ENCODE data around the gene BARHL1.

Gene BARHL1

DNA sequence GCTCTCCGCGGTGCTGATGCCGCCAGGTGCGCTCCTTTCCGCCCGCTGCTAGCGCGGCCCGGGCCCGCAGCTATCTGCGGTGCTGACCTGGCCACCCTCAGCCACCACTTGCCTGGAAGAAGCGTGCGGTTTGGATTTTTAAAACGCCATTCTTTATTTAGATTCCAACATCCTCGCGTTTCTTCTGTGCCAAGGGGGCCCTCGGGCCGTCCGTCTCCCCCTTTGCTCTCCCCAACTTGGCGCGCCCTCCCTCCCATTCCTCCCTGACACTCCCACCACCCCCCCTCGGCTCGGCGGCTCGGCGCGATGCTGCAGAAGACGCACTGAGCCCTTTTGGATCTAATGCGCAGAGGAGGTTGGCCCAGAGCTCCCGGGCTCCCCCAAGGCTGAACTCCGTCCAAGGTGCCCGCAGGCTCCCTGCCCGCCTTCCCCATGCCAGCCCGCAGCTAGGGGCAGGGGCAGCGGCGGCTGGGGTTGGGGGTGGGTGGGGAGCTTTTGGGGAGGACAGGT lies at the start of gene BARHL1:
TSS of gene BARHL1 (plus strand) at position 331 of the 510 bp plus-strand sequence. CDS start 192 bp downstream, outside the sequence.
- in situ Hi-C loops (cut with HindIII; ENCODE audit: low pct_unique_long_range_greater_than_20kb, low sequenced_read_pairs): no loop called here
- no peak for DNase-seq (ENCODE audit: low read depth in 1 of 2, low spot score in 1 of 2)

DNA sequence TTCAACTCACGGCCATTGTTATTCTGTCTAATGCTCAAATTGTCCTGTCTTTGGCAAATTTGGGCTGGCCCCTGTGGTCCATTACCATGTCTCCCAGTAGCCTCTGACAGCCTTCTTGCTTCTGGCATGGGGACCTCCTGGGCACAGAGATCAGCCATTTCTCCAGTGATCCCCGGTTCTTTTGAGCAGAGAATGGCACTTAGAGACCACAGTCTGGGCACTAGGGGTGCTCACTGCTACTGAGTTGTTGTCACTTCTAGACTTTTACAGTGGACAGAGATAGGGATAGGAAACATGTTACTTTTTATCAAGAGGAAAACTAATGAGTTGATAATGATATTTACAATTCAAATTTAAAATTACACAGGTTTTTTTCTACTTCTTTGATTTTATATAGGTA lies 47.6 kb upstream of the BARHL1 start:
- TF ChIP-seq JUND (IDR thresholded peaks at IDR 0.05; ENCODE audit: low read depth): no peak
- in situ Hi-C loops (cut with HindIII; ENCODE audit: low pct_unique_long_range_greater_than_20kb, low sequenced_read_pairs): no loop called here
- DNase-seq (ENCODE audit: low read depth in 1 of 2, low spot score in 1 of 2): no peak

More for the DNA sequence above, at the start of gene BARHL1:
- TF ChIP-seq JUND (IDR thresholded peaks at IDR 0.05; ENCODE audit: low read depth): no peak

DNA sequence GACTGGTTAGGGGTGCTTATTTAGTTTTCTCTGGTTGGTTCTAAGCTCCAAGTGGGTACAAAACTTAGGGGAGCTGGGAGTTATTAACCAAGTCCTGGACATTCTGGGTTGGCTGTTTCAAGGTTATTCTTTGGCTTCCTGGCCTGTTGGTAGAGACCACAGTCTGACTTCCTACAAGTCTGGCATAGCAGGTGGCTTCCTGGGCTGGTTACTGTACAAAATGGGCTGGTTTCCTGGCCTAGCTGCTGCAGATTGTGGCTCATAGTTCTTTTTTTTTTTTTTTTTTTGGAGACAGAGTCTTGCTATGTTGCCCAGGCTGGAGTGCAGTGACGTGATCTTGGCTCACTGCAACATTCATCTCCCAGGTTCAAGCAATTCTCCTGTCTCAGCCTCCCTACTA lies 46.3 kb upstream of the BARHL1 start:
- in situ Hi-C loops (cut with HindIII; ENCODE audit: low pct_unique_long_range_greater_than_20kb, low sequenced_read_pairs): no loop called here
- no peak for TF ChIP-seq JUND (IDR thresholded peaks at IDR 0.05; ENCODE audit: low read depth)
- DNase-seq (ENCODE audit: low read depth in 1 of 2, low spot score in 1 of 2): no peak

DNA sequence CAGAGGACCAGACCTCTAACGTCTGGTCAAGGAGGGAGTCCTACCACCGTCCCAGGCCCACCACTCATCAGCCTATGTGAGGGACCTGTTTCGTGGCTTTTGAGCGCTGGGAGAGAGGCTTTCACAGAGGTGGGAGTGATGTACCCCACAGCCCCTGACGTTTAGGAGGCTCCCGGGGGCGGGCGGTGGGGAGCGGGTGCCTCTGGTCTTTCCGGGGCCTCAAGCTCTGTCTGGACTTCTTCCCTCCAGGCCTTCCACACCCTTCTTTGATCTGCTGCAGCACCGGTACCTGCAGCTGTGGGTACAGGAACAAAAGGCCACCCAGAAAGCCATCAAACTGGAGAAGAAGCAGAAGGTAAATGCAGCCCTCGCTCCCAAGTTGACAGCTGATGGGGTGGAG lies 45.1 kb upstream of the BARHL1 start:
- in situ Hi-C loops (cut with HindIII; ENCODE audit: low pct_unique_long_range_greater_than_20kb, low sequenced_read_pairs): no loop called here
- no peak for DNase-seq (ENCODE audit: low read depth in 1 of 2, low spot score in 1 of 2)

DNA sequence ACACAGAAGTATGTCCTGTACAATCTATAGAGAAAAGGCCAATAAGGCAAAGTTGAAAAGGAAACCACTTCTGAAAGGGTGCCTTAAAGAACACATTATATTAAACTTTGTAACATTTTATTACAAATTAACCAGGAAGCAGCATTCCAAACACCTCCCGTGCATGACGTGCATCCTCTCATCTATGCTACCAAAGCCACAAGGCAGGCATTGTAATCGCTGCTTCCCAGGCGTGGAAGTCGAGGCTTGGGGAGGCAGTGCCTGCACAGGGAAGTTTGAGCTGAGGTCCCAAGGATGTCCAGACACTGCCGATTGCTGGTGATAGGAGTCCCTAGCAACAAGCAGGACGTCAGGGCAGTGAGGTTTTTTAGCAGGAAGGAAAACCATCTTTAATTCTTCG lies 44.3 kb upstream of the BARHL1 start:
- DNase-seq (ENCODE audit: low read depth in 1 of 2, low spot score in 1 of 2): no peak
- no peak for TF ChIP-seq JUND (IDR thresholded peaks at IDR 0.05; ENCODE audit: low read depth)
- in situ Hi-C loops (cut with HindIII; ENCODE audit: low pct_unique_long_range_greater_than_20kb, low sequenced_read_pairs): no loop called here

More for the DNA sequence above, 45.1 kb upstream of the BARHL1 start:
- no peak for TF ChIP-seq JUND (IDR thresholded peaks at IDR 0.05; ENCODE audit: low read depth)

DNA sequence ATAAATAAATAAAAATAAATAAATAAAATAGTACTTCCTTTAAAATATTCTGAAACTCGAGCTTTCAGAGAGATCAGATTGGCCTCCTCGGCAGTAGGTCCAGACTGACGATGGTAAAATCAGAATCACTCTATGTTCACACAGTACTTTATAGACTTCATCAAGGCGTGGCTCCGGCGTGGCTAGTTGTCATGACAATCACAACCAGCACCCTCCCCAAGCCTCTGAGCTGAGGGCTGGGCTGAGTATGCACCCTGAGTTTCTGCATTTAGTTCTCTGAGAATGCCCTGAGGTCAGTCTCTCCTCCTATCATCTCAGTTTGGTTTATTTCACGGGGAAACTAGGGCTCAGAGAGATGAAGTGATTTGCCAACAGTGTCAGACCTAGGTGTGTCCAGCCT lies 43.3 kb upstream of the BARHL1 start:
- in situ Hi-C loops (cut with HindIII; ENCODE audit: low pct_unique_long_range_greater_than_20kb, low sequenced_read_pairs): no loop called here
- no peak for DNase-seq (ENCODE audit: low read depth in 1 of 2, low spot score in 1 of 2)
- TF ChIP-seq JUND (IDR thresholded peaks at IDR 0.05; ENCODE audit: low read depth): no peak

DNA sequence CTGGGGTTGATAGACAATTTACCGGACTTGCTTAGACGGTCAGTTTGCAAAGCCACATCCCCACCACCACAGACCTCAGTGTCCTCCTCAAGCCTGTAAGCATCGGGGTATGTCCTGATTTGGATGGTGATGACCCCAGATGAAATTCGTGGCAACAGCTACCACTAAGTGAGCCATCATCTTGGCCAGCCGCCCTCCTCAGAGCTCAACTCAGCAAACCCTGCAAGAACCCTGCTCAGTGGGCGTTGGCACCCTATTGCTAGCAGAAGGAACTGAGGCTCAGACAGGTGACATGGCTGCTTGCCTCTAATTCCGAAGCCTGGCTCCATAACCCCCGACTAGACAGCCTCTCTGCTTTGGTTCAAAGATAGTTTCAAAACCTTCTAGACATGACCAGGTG lies 41.4 kb upstream of the BARHL1 start:
- no peak for DNase-seq (ENCODE audit: low read depth in 1 of 2, low spot score in 1 of 2)
- in situ Hi-C loops (cut with HindIII; ENCODE audit: low pct_unique_long_range_greater_than_20kb, low sequenced_read_pairs): no loop called here
- TF ChIP-seq JUND (IDR thresholded peaks at IDR 0.05; ENCODE audit: low read depth): no peak

DNA sequence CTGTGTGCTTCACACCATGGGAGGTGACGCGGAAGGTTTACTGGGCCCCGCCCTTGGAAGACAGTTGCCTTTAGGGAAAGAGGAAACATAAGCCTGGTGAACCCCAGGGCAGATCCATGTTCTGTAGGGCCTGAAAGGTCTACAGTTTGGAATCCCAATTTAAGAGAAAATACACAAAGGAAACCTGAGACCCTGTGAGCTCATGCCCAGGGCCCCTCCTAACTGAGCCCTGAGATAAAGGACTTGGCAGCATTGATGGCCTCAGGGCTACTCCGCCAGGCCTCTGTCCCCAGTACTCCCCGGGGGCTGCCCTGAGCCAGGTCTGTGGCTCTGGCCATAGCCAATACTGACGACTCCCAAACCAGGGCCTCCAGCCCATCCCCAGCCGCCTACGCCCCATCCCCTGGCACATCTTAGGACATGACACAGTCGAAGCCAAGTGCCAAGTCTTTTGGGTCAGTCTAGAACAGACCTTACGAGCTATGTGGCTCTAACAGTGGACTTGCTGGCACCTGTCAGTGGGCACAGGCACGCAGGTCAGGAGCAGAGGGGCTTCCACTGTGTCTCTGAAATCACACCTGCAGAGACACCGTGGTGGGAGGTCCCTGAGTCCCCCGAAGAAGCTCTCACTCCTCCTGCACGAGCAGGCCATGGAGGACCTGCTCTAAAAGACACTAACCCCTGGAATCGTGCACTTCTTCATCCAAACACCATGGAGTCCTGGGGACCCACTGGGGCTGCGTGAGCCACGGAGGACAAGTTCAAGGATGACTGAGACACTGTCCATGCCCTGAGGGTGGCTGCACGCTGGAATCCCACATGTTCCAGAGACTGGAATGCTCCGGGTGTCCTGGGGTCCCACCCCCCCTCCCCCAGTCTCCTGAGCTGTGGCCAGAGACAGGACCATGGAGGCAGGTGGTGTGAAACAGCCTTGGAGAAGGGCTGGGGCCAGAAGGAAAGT lies 40.3 kb upstream of the BARHL1 start:
- in situ Hi-C loops (cut with HindIII; ENCODE audit: low pct_unique_long_range_greater_than_20kb, low sequenced_read_pairs): no loop called here
- TF ChIP-seq JUND (IDR thresholded peaks at IDR 0.05; ENCODE audit: low read depth): no peak
- DNase-seq (ENCODE audit: low read depth in 1 of 2, low spot score in 1 of 2): no peak

DNA sequence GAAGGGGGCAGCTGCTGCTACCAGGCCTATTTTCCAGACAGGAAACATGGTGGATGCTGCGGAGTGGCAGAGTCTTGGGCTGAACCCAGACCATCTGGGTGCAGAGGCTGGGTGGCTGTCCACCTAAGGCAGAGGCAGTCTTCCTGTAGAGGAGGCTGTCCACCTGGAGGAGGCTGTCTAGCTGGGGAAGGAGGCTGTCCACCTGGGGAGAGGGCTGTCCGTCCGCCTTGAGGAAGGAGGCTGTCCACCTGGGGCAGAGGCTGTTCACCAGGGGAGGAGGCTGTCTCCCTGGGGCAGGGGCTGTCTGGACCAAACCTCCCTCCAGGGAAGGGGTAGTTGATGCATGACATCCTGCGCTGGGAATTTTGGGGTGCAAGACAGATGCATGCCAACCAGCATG lies 39.2 kb upstream of the BARHL1 start:
- in situ Hi-C loops (cut with HindIII; ENCODE audit: low pct_unique_long_range_greater_than_20kb, low sequenced_read_pairs): no loop called here
- no peak for TF ChIP-seq JUND (IDR thresholded peaks at IDR 0.05; ENCODE audit: low read depth)
- no peak for DNase-seq (ENCODE audit: low read depth in 1 of 2, low spot score in 1 of 2)

DNA sequence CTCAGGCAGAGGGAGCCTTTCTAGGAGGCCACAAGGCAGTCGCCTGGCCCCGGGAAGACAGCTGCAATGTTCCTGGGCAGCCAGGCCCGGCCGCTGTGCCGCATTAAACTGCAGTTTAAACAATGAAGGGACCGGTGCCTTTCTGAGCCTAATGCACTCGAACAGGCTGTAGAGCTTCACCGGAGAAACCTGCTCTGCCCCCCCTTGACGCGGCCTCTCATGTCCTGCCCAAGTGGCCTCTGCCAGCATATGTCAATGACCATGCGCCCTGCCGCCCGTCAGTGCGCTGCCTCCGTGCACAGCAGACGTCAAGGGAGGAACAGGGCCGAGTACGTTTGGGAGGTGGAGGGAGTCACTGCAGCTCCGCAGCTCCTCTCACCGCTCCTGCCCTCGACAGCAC lies 38.4 kb upstream of the BARHL1 start:
- no peak for DNase-seq (ENCODE audit: low read depth in 1 of 2, low spot score in 1 of 2)
- in situ Hi-C loops (cut with HindIII; ENCODE audit: low pct_unique_long_range_greater_than_20kb, low sequenced_read_pairs): no loop called here
- no peak for TF ChIP-seq JUND (IDR thresholded peaks at IDR 0.05; ENCODE audit: low read depth)

DNA sequence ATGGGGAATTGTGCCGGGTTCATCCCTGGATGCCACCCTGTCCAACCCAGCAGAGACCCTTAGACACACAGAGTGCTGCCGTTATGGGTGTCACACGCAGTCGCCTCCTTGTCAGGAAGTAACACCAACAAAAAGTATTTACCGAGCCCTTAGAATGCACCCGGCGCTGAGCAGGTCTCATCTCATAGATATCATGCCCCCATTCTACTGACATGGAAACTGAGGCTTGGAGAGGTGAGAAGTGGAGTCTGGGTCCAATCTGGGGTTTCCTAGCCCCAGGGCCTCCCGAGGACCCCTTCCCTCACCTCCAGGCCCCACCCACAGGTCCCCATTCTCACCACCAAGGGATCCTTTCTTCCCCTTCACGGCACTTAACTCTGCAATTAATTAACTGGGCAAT lies 36.8 kb upstream of the BARHL1 start:
- in situ Hi-C loops (cut with HindIII; ENCODE audit: low pct_unique_long_range_greater_than_20kb, low sequenced_read_pairs): no loop called here
- DNase-seq (ENCODE audit: low read depth in 1 of 2, low spot score in 1 of 2): no peak
- no peak for TF ChIP-seq JUND (IDR thresholded peaks at IDR 0.05; ENCODE audit: low read depth)

DNA sequence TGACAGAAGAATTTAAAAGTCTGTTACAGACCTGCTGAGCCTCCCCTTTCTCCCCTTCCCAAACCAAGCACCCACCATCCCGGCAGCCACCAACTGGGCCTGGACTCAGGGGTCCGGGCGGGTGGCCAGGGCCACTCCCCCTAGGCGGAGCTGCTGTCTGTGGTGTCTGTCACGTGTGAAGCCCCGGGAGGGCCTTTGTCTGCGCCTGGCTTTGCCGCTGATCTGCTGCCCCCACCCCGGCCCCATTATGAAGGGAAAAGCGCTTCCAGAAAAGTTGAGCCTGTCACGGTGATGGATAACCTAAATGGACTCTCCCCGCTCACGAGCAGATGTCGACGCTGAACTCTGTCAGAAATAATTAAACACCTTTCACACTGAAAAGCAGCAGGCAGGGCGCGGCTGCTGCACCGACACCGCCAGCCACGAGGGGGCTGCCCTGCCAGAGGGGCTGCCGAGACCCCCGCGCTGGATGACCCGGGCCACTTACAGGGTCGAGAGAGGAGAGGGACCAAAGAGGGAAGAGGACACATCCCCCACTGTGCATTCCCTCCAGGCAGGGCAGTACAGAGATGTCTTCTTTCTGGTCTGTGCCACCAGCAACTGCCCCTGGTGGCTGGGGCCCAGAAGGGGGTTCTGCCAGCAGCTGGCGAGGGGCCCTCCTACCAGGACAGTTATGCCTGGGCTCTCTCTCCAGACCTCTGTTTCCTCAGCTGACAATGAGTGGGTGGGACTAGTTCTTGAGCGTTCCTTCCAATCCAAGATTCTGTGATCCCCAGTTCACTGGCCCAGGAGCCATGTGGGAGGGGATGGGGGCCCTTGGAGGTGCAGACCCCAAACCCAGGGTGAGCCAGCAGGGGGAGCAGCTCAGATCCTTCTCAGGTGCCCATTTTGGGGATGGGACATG lies 36.0 kb upstream of the BARHL1 start:
- in situ Hi-C loops (cut with HindIII; ENCODE audit: low pct_unique_long_range_greater_than_20kb, low sequenced_read_pairs): no loop called here
- DNase-seq (ENCODE audit: low read depth in 1 of 2, low spot score in 1 of 2): no peak
- TF ChIP-seq JUND (IDR thresholded peaks at IDR 0.05; ENCODE audit: low read depth): no peak

DNA sequence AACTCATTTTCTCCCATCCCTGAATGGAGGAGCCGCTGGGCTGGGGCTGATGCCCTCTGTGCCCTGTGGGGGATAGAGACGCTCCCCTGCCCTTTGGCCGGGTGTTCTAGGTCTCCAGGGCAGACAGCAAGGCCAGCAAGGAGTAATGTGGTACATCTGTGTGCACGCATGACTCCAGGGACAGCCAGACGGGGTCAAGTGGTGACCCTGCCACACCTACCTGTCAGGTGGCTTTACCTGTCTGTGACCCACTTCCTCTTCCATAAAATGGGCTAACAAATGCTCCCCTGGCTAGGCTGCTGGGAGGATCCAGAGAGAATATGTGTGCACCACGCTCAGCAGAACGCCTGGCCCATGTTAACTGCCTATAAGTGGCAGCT lies 35.4 kb upstream of the BARHL1 start:
- DNase-seq (ENCODE audit: low read depth in 1 of 2, low spot score in 1 of 2): no peak
- TF ChIP-seq JUND (IDR thresholded peaks at IDR 0.05; ENCODE audit: low read depth): no peak
- in situ Hi-C loops (cut with HindIII; ENCODE audit: low pct_unique_long_range_greater_than_20kb, low sequenced_read_pairs): no loop called here

All from T47D (cell line).